ENCODE results near the gene GIGYF2.

DNA sequence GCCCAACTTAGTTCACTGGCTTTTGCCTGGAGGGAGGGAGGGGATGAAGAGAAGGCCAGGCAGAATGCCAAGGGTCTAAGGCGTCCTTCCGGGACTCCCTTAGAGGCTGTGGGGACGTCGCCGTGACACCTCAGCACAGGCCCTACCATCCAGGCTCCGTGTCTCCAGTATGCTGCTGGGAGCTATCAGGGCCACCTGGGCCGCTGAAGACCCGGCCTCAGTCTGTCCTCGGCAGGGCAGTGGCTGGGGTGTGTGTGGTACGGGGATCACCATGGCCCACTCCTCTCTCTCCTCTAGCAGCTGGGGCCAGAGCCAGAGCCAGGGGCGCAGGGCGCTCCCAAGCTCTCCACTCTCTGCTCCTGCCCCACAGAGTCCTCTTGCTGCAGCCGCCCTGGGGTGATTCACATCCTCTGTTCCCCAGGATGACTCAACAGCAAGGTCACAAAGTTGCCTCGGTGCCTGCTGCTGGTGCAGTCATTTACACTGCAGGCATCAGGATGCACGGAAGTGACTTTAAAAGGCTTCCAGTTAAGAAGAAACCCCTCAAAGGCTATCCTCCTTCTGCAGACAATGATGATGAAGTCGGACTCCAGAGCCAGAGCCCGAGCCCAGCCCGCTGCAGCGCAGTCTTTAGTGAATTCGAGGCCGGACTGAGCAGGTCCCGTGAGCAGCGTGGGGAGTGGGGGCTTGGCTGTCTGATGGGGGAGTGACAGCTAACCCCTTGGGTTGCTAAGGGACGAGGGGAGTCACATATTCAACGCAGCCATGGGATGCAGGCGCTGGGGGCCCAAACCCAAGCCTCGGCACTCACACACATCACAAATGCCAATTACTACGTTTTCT lies 204.8 kb downstream of the GIGYF2 start:
- TF ChIP-seq, protein P1, sequence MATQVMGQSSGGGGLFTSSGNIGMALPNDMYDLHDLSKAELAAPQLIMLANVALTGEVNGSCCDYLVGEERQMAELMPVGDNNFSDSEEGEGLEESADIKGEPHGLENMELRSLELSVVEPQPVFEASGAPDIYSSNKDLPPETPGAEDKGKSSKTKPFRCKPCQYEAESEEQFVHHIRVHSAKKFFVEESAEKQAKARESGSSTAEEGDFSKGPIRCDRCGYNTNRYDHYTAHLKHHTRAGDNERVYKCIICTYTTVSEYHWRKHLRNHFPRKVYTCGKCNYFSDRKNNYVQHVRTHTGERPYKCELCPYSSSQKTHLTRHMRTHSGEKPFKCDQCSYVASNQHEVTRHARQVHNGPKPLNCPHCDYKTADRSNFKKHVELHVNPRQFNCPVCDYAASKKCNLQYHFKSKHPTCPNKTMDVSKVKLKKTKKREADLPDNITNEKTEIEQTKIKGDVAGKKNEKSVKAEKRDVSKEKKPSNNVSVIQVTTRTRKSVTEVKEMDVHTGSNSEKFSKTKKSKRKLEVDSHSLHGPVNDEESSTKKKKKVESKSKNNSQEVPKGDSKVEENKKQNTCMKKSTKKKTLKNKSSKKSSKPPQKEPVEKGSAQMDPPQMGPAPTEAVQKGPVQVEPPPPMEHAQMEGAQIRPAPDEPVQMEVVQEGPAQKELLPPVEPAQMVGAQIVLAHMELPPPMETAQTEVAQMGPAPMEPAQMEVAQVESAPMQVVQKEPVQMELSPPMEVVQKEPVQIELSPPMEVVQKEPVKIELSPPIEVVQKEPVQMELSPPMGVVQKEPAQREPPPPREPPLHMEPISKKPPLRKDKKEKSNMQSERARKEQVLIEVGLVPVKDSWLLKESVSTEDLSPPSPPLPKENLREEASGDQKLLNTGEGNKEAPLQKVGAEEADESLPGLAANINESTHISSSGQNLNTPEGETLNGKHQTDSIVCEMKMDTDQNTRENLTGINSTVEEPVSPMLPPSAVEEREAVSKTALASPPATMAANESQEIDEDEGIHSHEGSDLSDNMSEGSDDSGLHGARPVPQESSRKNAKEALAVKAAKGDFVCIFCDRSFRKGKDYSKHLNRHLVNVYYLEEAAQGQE (IDR thresholded peaks at IDR 0.05; ENCODE audit: insufficient read depth in 1 of 2, low read depth in 2 of 2, low read length in 2 of 2): no peak
- TF ChIP-seq POLR2AphosphoS5 (IDR thresholded peaks at IDR 0.05; ENCODE audit: low read depth, low read length) (no peak), TAF1 (IDR thresholded peaks at IDR 0.05; ENCODE audit: borderline replicate concordance, insufficient read depth, low read length) (no peak), SIN3A (IDR thresholded peaks at IDR 0.05; ENCODE audit: borderline replicate concordance, insufficient read depth, low read length) (no peak)

Data from PFSK-1 (cell line).